HCT116 (cell line): ENCODE measurements around the gene STIM1. TPM values are rescaled to one million over a fixed set of nuclear protein-coding genes. Genes with fewer than 3 reads are reported as not detected.

Experiments
- ATAC-seq: fragments of 200-7000 bp; cut with Tn5 transposase; 2 replicates; pipeline ENCODE4 v1.9.1; 2020; ENCODE audit warnings: mild to moderate bottlenecking, moderate library complexity
- BruUV-seq: library from RNA; stranded (reverse); fragments of 400-500 nt; replicated peaks from 2 replicates; lab custom pipeline; 2021; lab: Mats Ljungman, UMichigan
- CTCF ChIA-PET: fragments of 300-600 bp; sonication (Branson Sonifier 250); formaldehyde crosslinking; loops from one replicate; lab custom pipeline; 2021; ENCODE audit warnings: antibody characterized with exemption; lab: Charles Lee
- POLR2A ChIA-PET: fragments of 300-600, 350-600 bp; sonication (Branson Sonifier 250); formaldehyde crosslinking; loops from one replicate; lab custom pipeline; 2021; ENCODE audit warnings: antibody characterized with exemption; lab: Charles Lee
- RAD21 ChIA-PET, 2 experiments: fragments of 300-600 bp; sonication (Branson Sonifier 250); formaldehyde crosslinking; loops; one replicate each; lab custom pipeline; 2023; ENCODE audit warnings: low total read pairs in 2 of 2; ENCODE audit not compliant: uncharacterized antibody in 2 of 2, unreplicated experiment in 2 of 2, low non-redundant PET in 1 of 2; lab: Charles Lee
- DNase-seq: peaks from one replicate; pipeline ENCODE4 v3.0.0-alpha.2; 2010; ENCODE audit warnings: low read depth, low spot score
- H2AFZ ChIP-seq: fragments of 200-600 bp; shearing (Covaris generic), sonication (generic); 2 replicates; pipeline ENCODE4 v1.6.1; 2017; ENCODE audit warnings: low read depth, mixed run types, mixed read lengths, antibody characterized with exemption, low read length; ENCODE audit not compliant: poor library complexity, severe bottlenecking
- H3K27ac ChIP-seq: 2 replicates; pipeline ENCODE4 v1.5.1; 2012; ENCODE audit warnings: low read depth, low read length
- H3K27me3 ChIP-seq: fragments of 200-600 bp; sonication (generic); 2 replicates; pipeline ENCODE4 v1.6.1; 2016; ENCODE audit warnings: mixed run types, low read length, mixed read lengths; ENCODE audit not compliant: insufficient read depth
- H3K36me3 ChIP-seq, 2 experiments: fragments of 200-500 bp in 1 of 2; fragments of 200-600 bp in 1 of 2; sonication (Bioruptor generic) in 1 of 2; sonication (generic) in 1 of 2; 2 replicates each; pipeline versions ENCODE4 v1.5.1 to v1.6.1; 2014 to 2016; ENCODE audit warnings: low read length in 2 of 2, inconsistent platforms in 1 of 2, mixed read lengths in 1 of 2, mixed run types in 1 of 2; ENCODE audit not compliant: insufficient read depth in 2 of 2, control insufficient read depth in 1 of 2
- H3K4me1 ChIP-seq, 2 experiments: fragments of 200-600 bp in 1 of 2; sonication (generic) in 1 of 2; 2 replicates each; pipeline versions ENCODE4 v1.5.1 to v1.6.1; 2012 to 2017; ENCODE audit warnings: low read length in 2 of 2, inconsistent platforms in 1 of 2, mild to moderate bottlenecking in 1 of 2, mixed read lengths in 1 of 2, mixed run types in 1 of 2, moderate library complexity in 1 of 2; ENCODE audit not compliant: insufficient read depth in 2 of 2, control insufficient read depth in 1 of 2
- H3K4me2 ChIP-seq: fragments of 200-600 bp; sonication (generic); 2 replicates; pipeline ENCODE4 v1.6.1; 2017; ENCODE audit warnings: mixed run types, low read length, mixed read lengths
- H3K4me3 ChIP-seq, 2 experiments: fragments of 200-600 bp in 1 of 2; sonication (generic) in 1 of 2; replicated peaks in 1 of 2; 2 replicates each; pipeline ENCODE4 v1.5.1; 2011 to 2016; ENCODE audit warnings: low read length in 2 of 2, control low read depth in 1 of 2, low read depth in 1 of 2, mild to moderate bottlenecking in 1 of 2, mixed read lengths in 1 of 2, mixed run types in 1 of 2
- H3K79me2 ChIP-seq: fragments of 200-600 bp; sonication (generic); 2 replicates; pipeline ENCODE4 v1.6.1; 2017; ENCODE audit warnings: mild to moderate bottlenecking, mixed run types, low read length, moderate library complexity, mixed read lengths; ENCODE audit not compliant: insufficient read depth
- H3K9ac ChIP-seq: fragments of 200-600 bp; sonication (generic); 2 replicates; pipeline ENCODE4 v1.6.1; 2016; ENCODE audit warnings: low read length, mixed read lengths
- H3K9me2 ChIP-seq: fragments of 200-600 bp; sonication (generic), shearing (Covaris generic); 2 replicates; pipeline ENCODE4 v1.6.1; 2017; ENCODE audit warnings: mixed run types, mild to moderate bottlenecking, moderate library complexity; ENCODE audit not compliant: insufficient read depth
- H3K9me3 ChIP-seq, 2 experiments: fragments of 200-500 bp in 1 of 2; fragments of 200-600 bp in 1 of 2; sonication (Bioruptor generic) in 1 of 2; sonication (generic) in 1 of 2; 2 replicates each; pipeline ENCODE4 v1.6.1; 2014 to 2017; ENCODE audit warnings: low read length in 2 of 2, mixed read lengths in 2 of 2, inconsistent platforms in 1 of 2, low read depth in 1 of 2, mild to moderate bottlenecking in 1 of 2, mixed run types in 1 of 2, moderate library complexity in 1 of 2; ENCODE audit not compliant: control insufficient read depth in 1 of 2, insufficient read depth in 1 of 2
- H4K20me1 ChIP-seq: fragments of 200-600 bp; sonication (generic), shearing (Covaris generic); 2 replicates; pipeline ENCODE4 v1.6.1; 2017; ENCODE audit warnings: mixed run types, mild to moderate bottlenecking, moderate library complexity; ENCODE audit not compliant: insufficient read depth
- CBX3 ChIP-seq: IDR thresholded peaks from 2 replicates; pipeline ENCODE4 v1.6.1; 2012; ENCODE audit warnings: low read depth
- EZH2 ChIP-seq: fragments of 200-600 bp; sonication (generic); IDR thresholded peaks from 2 replicates; pipeline ENCODE4 v1.6.1; 2017; ENCODE audit warnings: antibody characterized with exemption, mixed run types
- JUND ChIP-seq: IDR thresholded peaks from 2 replicates; pipeline ENCODE4 v1.6.1; 2012
- POLR2A ChIP-seq: IDR thresholded peaks from 2 replicates; pipeline ENCODE4 v1.7.0; 2011; ENCODE audit warnings: borderline replicate concordance; ENCODE audit not compliant: insufficient read depth, insufficient read length; ENCODE audit errors: extremely low read depth
- POLR2AphosphoS5 ChIP-seq: IDR thresholded peaks from 2 replicates; pipeline ENCODE4 v1.6.1; 2011; ENCODE audit warnings: mild to moderate bottlenecking, low read depth, low read length, moderate library complexity
- RAD21 ChIP-seq: IDR thresholded peaks from 2 replicates; pipeline ENCODE4 v1.6.1; 2012; ENCODE audit warnings: low read depth, mild to moderate bottlenecking
- SIN3A ChIP-seq: IDR thresholded peaks from 2 replicates; pipeline ENCODE4 v1.6.1; 2012; ENCODE audit warnings: low read depth
- SP1 ChIP-seq: IDR thresholded peaks from 2 replicates; pipeline ENCODE4 v1.6.1; 2012; ENCODE audit warnings: low read depth
- ZFX ChIP-seq: fragments of 450-650 bp; IDR thresholded peaks from 2 replicates; pipeline ENCODE4 v1.6.1; 2017
- ZNF274 ChIP-seq: fragments of 200-500 bp; sonication (Bioruptor generic); IDR thresholded peaks from 2 replicates; pipeline ENCODE4 v1.6.1; 2014; ENCODE audit warnings: mild to moderate bottlenecking, low read depth, low read length, inconsistent platforms
- intact Hi-C: fragments of 100-400 bp; cut with micrococcal nuclease; formaldehyde crosslinking; loops from 2 replicates; pipeline ENCODE4 v1.10.0; 2022
- total RNA-seq: library from RNA; stranded (reverse); gene quantifications from one replicate; pipeline ENCODE4 v1.2.1, GENCODE V29; 2021; ENCODE audit not compliant: unreplicated experiment
- TF ChIP-seq, protein P1 (sequence below): IDR thresholded peaks from 2 replicates; pipeline ENCODE4 v1.6.1; 2012
- TF ChIP-seq, protein P2 (sequence below): IDR thresholded peaks from 2 replicates; pipeline ENCODE4 v1.6.1; 2011; ENCODE audit warnings: mild to moderate bottlenecking, low read length, moderate library complexity; ENCODE audit not compliant: insufficient replicate concordance; ENCODE audit errors: extremely low read depth
- TF ChIP-seq, protein P3 (sequence below): IDR thresholded peaks from 2 replicates; pipeline ENCODE4 v1.6.1; 2012; ENCODE audit warnings: low read depth

Gene STIM1
- total RNA-seq, 1 experiment from 2014 or later = 22.3 TPM

DNA sequence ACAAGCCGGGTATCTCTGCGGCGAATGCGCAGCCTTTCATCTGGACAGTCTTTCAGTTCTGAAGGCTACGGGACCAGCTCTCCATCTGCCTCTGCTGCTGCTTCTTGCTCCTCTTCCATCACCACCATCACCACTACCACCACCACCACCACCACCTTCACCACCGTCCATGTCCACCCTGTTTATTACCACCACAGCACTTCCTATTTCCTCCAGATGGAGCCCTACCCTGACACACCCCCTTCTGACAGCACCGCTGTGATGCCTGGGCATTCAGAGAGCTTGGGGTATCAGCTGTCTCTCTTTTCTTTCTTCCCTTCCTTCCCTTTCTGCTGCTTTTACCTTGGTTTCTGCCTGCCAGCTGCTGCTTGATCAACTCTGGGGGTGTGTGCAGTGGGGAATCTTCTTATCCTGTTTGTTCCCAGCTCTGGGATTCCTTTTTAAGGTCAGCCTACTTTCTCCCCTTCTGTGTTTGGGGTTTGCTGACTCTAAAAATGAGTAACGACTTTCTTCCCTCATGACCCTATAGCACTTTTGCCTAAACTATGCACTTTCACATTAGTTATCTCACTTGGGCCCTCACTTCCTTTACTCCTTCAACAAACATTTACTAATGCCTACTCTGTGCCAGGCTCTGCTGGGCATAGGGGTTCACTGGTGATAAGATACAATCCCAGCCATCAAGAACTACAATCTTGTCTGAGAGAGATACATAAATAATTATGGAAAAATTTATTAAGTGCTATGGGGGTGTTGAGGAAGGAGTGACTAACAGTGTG is 231.3 kb downstream of the STIM1 start:
- Histone ChIP-seq H3K9me2 (no peaks in the 10 kb centered on the region), H3K36me3 (no peaks in the 10 kb centered on the region), H3K79me2 (no peaks in the 10 kb centered on the region), H3K9ac (no peak overlapping the region), H3K27me3 (no peaks in the 10 kb centered on the region), H3K27ac (no peak overlapping the region), H3K4me3 (no peak overlapping the region), H3K9me3 (no peaks in the 10 kb centered on the region), H3K4me1 (no peaks in the 10 kb centered on the region), H2AFZ (no peak overlapping the region), H4K20me1 (no peaks in the 10 kb centered on the region), H3K4me2 (no peak overlapping the region)
- ChIA-PET POLR2A (no interaction called here), RAD21 (no interaction called here), CTCF (no interaction called here)
- no peak for DNase-seq
- ATAC-seq = 0 out of 2 replicates have a peak, but pooled peaks have one; percentile 36
- TF ChIP-seq EZH2 (no peak), POLR2AphosphoS5 (no peak), ZNF274 (no peak), SIN3A (no peak), SP1 (no peak), RAD21 (no peak), ZFX (no peak), JUND (no peak), POLR2A (no peak), CBX3 (no peak)
- TF ChIP-seq, protein P1, sequence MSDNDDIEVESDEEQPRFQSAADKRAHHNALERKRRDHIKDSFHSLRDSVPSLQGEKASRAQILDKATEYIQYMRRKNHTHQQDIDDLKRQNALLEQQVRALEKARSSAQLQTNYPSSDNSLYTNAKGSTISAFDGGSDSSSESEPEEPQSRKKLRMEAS = no peak
- TF ChIP-seq, protein P2, sequence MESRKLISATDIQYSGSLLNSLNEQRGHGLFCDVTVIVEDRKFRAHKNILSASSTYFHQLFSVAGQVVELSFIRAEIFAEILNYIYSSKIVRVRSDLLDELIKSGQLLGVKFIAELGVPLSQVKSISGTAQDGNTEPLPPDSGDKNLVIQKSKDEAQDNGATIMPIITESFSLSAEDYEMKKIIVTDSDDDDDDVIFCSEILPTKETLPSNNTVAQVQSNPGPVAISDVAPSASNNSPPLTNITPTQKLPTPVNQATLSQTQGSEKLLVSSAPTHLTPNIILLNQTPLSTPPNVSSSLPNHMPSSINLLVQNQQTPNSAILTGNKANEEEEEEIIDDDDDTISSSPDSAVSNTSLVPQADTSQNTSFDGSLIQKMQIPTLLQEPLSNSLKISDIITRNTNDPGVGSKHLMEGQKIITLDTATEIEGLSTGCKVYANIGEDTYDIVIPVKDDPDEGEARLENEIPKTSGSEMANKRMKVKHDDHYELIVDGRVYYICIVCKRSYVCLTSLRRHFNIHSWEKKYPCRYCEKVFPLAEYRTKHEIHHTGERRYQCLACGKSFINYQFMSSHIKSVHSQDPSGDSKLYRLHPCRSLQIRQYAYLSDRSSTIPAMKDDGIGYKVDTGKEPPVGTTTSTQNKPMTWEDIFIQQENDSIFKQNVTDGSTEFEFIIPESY = no peak
- TF ChIP-seq, protein P3, sequence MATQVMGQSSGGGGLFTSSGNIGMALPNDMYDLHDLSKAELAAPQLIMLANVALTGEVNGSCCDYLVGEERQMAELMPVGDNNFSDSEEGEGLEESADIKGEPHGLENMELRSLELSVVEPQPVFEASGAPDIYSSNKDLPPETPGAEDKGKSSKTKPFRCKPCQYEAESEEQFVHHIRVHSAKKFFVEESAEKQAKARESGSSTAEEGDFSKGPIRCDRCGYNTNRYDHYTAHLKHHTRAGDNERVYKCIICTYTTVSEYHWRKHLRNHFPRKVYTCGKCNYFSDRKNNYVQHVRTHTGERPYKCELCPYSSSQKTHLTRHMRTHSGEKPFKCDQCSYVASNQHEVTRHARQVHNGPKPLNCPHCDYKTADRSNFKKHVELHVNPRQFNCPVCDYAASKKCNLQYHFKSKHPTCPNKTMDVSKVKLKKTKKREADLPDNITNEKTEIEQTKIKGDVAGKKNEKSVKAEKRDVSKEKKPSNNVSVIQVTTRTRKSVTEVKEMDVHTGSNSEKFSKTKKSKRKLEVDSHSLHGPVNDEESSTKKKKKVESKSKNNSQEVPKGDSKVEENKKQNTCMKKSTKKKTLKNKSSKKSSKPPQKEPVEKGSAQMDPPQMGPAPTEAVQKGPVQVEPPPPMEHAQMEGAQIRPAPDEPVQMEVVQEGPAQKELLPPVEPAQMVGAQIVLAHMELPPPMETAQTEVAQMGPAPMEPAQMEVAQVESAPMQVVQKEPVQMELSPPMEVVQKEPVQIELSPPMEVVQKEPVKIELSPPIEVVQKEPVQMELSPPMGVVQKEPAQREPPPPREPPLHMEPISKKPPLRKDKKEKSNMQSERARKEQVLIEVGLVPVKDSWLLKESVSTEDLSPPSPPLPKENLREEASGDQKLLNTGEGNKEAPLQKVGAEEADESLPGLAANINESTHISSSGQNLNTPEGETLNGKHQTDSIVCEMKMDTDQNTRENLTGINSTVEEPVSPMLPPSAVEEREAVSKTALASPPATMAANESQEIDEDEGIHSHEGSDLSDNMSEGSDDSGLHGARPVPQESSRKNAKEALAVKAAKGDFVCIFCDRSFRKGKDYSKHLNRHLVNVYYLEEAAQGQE = no peak
- intact Hi-C loops = no loop called here
- no TSS peak for BruUV-seq
